Adipocyte (in vitro differentiated cells): ENCODE data around the gene PLAC9.
"Not testable (repeated sequence)": the region's sequence is repeated elsewhere in the genome, so short reads cannot be mapped to it uniquely, and the experiment has no call there.

ENCODE experiments used
- DNase-seq: peaks from one replicate; pipeline ENCODE4 v3.0.0-alpha.2; 2015; ENCODE audit warnings: low read depth
- H3K27me3 ChIP-seq: replicated peaks from 2 replicates; pipeline ENCODE4 v1.7.0; 2013; ENCODE audit warnings: mild to moderate bottlenecking, low read length, moderate library complexity; ENCODE audit not compliant: control insufficient read depth, insufficient read depth
- H3K36me3 ChIP-seq: 2 replicates; pipeline ENCODE4 v1.7.0; 2013; ENCODE audit warnings: low read length, mild to moderate bottlenecking, moderate library complexity; ENCODE audit not compliant: control insufficient read depth, insufficient read depth, severe bottlenecking
- H3K4me1 ChIP-seq: 2 replicates; pipeline ENCODE4 v1.7.0; 2013; ENCODE audit warnings: mild to moderate bottlenecking, low read length, moderate library complexity; ENCODE audit not compliant: control insufficient read depth, insufficient read depth
- H3K4me3 ChIP-seq: 2 replicates; pipeline ENCODE4 v1.7.0; 2013; ENCODE audit warnings: mild to moderate bottlenecking, low read length, moderate library complexity
- H3K9ac ChIP-seq: 2 replicates; pipeline ENCODE4 v1.7.0; 2013; ENCODE audit warnings: mild to moderate bottlenecking, low read length, moderate library complexity
- H3K9me3 ChIP-seq: 2 replicates; pipeline ENCODE4 v1.7.0; 2013; ENCODE audit warnings: mild to moderate bottlenecking, low read length, moderate library complexity; ENCODE audit not compliant: control insufficient read depth

Gene PLAC9, protein sequence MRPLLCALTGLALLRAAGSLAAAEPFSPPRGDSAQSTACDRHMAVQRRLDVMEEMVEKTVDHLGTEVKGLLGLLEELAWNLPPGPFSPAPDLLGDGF

DNA sequence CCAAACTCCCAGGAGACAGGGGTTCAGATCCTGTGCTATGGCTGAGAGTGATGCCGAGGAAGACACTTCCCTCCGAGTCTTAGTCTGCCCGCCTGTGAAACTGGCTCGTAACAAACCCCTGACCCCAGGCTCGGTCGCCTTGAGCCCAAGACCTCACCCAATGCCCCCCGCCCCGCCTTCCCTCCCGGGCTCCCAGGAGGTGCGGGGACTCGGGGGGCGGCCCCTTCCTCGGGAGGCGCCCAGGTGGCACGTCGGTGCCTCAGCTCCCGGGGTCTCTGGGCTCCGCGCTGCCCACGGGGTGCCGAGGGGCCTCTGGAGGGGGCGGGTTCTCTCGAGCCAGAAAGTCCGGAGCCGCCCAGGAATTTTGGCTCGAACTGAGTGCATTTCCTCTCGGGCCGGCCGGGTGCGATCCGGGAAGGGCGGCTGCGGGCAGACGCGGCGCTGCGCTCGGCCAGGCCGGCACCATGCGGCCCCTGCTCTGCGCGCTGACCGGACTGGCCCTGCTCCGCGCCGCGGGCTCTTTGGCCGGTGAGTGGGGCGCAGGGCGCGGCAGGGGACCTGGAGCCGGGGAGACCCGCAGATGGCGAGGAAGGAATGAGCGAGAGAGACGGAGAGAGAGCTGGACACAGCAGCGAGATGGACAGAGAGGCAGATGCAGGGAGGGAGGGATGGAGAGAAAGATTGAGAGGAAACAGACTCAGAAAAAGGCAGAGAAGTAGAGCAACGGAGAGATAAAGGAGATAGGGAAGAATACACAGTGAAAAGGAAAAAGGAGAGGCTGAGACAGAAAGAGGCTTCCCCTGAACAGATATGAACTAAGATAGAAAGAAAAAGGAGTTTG, at the start of gene PLAC9:
TSS of gene PLAC9 (plus strand) at position 432 of the 841 bp plus-strand sequence. CDS start at position 465, 33 bp downstream.
- no peaks in the 10 kb centered on the region for H3K27me3 ChIP-seq
- peaks cover 33% of the 10 kb centered on the region for H3K4me1 ChIP-seq
- peak; percentile 82 for DNase-seq
- H3K9ac ChIP-seq = peak within 1 kb of the TSS; percentile 92
- H3K9me3 ChIP-seq = no peaks in the 10 kb centered on the region
- H3K36me3 ChIP-seq = no peaks in the 10 kb centered on the region
- peak within 1 kb of the TSS; percentile 87 for H3K4me3 ChIP-seq

GRCh38 chr10:80090121-80090520, 42.4 kb upstream of the PLAC9 start:
- Histone ChIP-seq H3K27me3 (no peaks in the 10 kb centered on the region), H3K36me3 (peaks cover 13% of the 10 kb centered on the region), H3K4me1 (no peaks in the 10 kb centered on the region), H3K9me3 (no peaks in the 10 kb centered on the region), H3K4me3 (no peak overlapping the region), H3K9ac (no peak overlapping the region)
- no peak for DNase-seq

- no peak overlapping the region for H3K4me3 ChIP-seq
- H3K27me3 ChIP-seq = no peaks in the 10 kb centered on the region
- DNase-seq = no peak
- no peak overlapping the region for H3K9ac ChIP-seq
- no peaks in the 10 kb centered on the region for H3K9me3 ChIP-seq
- no peaks in the 10 kb centered on the region for H3K4me1 ChIP-seq
- peaks cover 13% of the 10 kb centered on the region for H3K36me3 ChIP-seq
Measured at GRCh38 chr10:80094231-80094630, 38.3 kb upstream of the PLAC9 start.

DNA sequence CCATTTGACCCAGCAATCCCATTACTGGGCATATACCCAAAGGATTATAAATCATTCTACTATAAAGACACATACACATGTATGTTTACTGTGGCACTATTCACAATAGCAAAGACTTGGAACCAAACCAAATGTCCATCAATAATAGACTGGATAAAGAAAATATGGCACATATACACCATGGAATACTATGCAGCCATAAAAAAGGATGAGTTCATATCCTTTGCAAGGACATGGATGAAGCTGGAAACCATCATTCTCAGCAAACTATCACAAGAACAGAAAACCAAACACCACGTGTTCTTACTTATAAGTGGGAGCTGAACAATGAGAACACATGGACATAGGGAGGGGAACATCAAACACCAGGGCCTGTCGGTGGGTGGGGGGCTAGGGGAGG, 34.3 kb upstream of the PLAC9 start:
- H3K9me3 ChIP-seq, H3K9ac ChIP-seq, H3K4me1 ChIP-seq, H3K4me3 ChIP-seq, H3K36me3 ChIP-seq, DNase-seq, H3K27me3 ChIP-seq: not testable (repeated sequence)

DNA sequence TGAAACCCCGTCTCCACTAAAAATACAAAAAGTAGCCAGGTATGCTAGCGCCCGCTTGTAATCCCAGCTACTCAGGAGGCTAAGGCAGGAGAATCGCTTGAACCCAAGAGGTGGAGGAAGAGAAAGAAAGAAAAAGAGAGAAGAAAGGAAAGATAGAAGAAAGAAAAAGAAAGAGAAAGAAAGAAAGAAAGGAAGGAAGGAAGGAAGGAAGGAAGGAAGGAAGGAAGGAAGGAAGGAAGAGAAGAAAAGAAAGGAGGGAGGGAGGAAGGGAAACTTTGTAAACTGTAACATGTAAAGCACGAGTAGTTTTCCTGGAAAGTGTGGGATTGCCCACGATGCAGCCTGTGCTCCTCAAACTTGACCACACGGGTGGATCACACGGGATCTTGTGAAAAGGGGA, 33.2 kb upstream of the PLAC9 start:
- not testable (repeated sequence) for H3K4me1 ChIP-seq, DNase-seq, H3K36me3 ChIP-seq, H3K27me3 ChIP-seq, H3K9ac ChIP-seq, H3K9me3 ChIP-seq, H3K4me3 ChIP-seq

DNA sequence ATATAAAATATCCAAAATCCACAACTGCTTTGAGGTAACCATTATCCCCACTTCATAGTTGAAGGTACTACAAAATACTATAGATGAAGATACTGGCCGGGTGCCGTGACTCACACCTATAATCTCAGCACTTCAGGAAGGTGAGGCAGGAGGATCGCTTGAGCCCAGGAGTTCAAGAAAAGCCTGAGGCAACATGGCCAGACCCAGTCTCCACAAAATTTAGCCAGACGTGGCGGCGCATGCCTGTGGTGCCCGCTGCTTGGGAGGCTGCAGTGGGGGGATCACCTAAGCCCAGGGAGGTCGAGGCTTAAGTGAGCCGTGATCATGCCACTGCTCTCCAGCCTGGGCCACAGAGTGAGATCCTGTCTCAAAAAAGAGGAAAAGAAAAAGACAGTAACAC, 32.4 kb upstream of the PLAC9 start:
- Histone ChIP-seq H3K9ac (no peak overlapping the region), H3K36me3 (no peaks in the 10 kb centered on the region), H3K9me3 (no peaks in the 10 kb centered on the region), H3K27me3 (no peaks in the 10 kb centered on the region), H3K4me1 (peaks cover 17% of the 10 kb centered on the region), H3K4me3 (no peak overlapping the region)
- DNase-seq = no peak

- Histone ChIP-seq H3K27me3 (no peaks in the 10 kb centered on the region), H3K36me3 (no peaks in the 10 kb centered on the region), H3K9ac (no peak overlapping the region), H3K9me3 (no peaks in the 10 kb centered on the region), H3K4me1 (peaks cover 26% of the 10 kb centered on the region), H3K4me3 (no peak overlapping the region)
- no peak for DNase-seq
Measured at GRCh38 chr10:80100861-80101695, 31.5 kb upstream of the PLAC9 start.

DNA sequence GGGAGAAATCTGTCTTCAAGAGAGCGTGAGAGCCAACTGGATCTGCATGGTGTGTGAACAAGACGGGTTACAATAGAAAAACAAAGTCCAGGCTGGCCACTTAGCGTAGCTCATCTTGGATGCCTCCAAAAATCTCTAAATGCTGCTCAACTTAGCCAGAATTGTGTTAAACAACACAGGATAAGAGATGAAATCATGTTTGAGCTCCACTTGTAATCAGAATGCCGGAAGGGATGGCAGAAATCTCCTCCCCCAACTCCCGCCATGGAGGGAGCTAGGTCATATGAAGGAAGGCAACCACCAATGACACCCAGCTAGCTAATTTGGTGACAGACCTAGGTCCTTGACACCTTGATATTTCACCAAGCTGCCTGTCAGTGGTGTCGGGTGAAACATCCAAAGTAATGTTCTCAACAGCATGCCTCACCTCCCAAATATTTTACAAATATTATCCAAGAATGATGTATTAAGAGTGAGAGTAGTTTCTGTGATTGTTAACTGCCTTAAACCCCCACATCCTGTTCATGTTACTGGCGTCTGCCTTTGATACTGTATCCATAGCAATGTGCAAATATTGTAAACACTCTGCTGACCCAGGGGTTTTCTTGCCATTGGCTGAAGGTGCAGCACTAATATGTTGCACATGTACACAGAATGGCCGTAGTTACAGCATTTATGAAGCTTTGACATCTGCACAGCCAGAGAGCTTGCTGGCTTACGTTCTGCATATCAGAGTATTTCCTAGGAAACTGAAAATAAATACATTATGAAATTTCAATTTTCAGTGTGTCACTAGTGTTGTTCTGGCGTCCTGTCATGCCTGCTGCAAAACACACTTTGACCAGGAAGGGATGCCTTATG, 28.2 kb upstream of the PLAC9 start:
- Histone ChIP-seq H3K36me3 (no peaks in the 10 kb centered on the region), H3K9ac (peak overlapping the region; percentile 37), H3K4me3 (peak overlapping the region; percentile 65), H3K4me1 (peaks cover 30% of the 10 kb centered on the region), H3K9me3 (peaks cover 22% of the 10 kb centered on the region), H3K27me3 (no peaks in the 10 kb centered on the region)
- peak; percentile 87 for DNase-seq

GRCh38 chr10:80108576-80109239, 23.8 kb upstream of the PLAC9 start:
- H3K27me3 ChIP-seq = no peaks in the 10 kb centered on the region
- peaks cover 27% of the 10 kb centered on the region for H3K9me3 ChIP-seq
- no peak overlapping the region for H3K9ac ChIP-seq
- H3K4me1 ChIP-seq = peaks cover 41% of the 10 kb centered on the region
- no peak for DNase-seq
- no peaks in the 10 kb centered on the region for H3K36me3 ChIP-seq
- peak overlapping the region; percentile 76 for H3K4me3 ChIP-seq

- no peaks in the 10 kb centered on the region for H3K27me3 ChIP-seq
- H3K9me3 ChIP-seq = peaks cover 27% of the 10 kb centered on the region
- no peaks in the 10 kb centered on the region for H3K36me3 ChIP-seq
- H3K9ac ChIP-seq = peak overlapping the region; percentile 84
- H3K4me1 ChIP-seq = peaks cover 18% of the 10 kb centered on the region
- DNase-seq = no peak
- H3K4me3 ChIP-seq = peak overlapping the region; percentile 76
Measured at GRCh38 chr10:80110986-80111385, 21.5 kb upstream of the PLAC9 start.
